HepG2 (cell line): Measurements from ENCODE around the gene PRR22. TPM values are rescaled to one million over a fixed set of nuclear protein-coding genes. Genes with fewer than 3 reads are reported as not detected.

ENCODE experiments used
- ATF6 ChIP-seq: sonication (generic); formaldehyde crosslinking; conservative IDR thresholded peaks from 2 replicates; pipeline ENCODE4 v1.4.0; 2020; ENCODE audit warnings: missing genetic modification reagents
- CAMTA2 ChIP-seq: sonication (generic); formaldehyde crosslinking; IDR thresholded peaks from 2 replicates; pipeline ENCODE4 v1.4.0; 2020; ENCODE audit warnings: mild to moderate bottlenecking, missing genetic modification reagents, borderline replicate concordance
- CBX5 ChIP-seq: sonication (generic); formaldehyde crosslinking; IDR thresholded peaks from 2 replicates; pipeline ENCODE4 v1.4.0; 2020; ENCODE audit warnings: missing genetic modification reagents, borderline replicate concordance
- DR1 ChIP-seq: sonication (generic); formaldehyde crosslinking; IDR thresholded peaks from 2 replicates; pipeline ENCODE4 v1.8.0; 2021; ENCODE audit warnings: mild to moderate bottlenecking, missing genetic modification reagents, inconsistent platforms
- ESRRA ChIP-seq: sonication (generic); formaldehyde crosslinking; IDR thresholded peaks from 2 replicates; pipeline ENCODE4 v1.5.1; 2020; ENCODE audit warnings: mild to moderate bottlenecking, low read depth, missing genetic modification reagents
- FOXA3 ChIP-seq: IDR thresholded peaks from 2 replicates; pipeline ENCODE4 v1.6.1; 2016; ENCODE audit warnings: missing genetic modification reagents, missing compliant biosample characterization
- JDP2 ChIP-seq: sonication (generic); formaldehyde crosslinking; IDR thresholded peaks from 2 replicates; pipeline ENCODE4 v1.8.1; 2022; ENCODE audit warnings: missing genetic modification reagents, borderline replicate concordance
- KDM3A ChIP-seq: IDR thresholded peaks from 2 replicates; pipeline ENCODE4 v1.6.1; 2018; ENCODE audit warnings: low read depth, missing compliant biosample characterization
- NFAT5 ChIP-seq: sonication (generic); formaldehyde crosslinking; IDR thresholded peaks from 2 replicates; pipeline ENCODE4 v1.4.0; 2020; ENCODE audit warnings: missing genetic modification reagents
- NFKB2 ChIP-seq: sonication (generic); formaldehyde crosslinking; IDR thresholded peaks from 2 replicates; pipeline ENCODE4 v1.4.0; 2020; ENCODE audit warnings: missing genetic modification reagents, borderline replicate concordance
- XRCC5 ChIP-seq: fragments of 200-400 bp; formaldehyde crosslinking; optimal IDR thresholded peaks from 2 replicates; pipeline ENCODE3; 2017; ENCODE audit warnings: mild to moderate bottlenecking, low read length
- ZC3H4 ChIP-seq: sonication (generic); formaldehyde crosslinking; IDR thresholded peaks from 2 replicates; pipeline ENCODE4 v1.4.0; 2020; ENCODE audit warnings: missing genetic modification reagents, borderline replicate concordance
- ZFP90 ChIP-seq: sonication (generic); formaldehyde crosslinking; IDR thresholded peaks from 2 replicates; pipeline ENCODE4 v1.8.0; 2022; ENCODE audit warnings: missing genetic modification reagents, mild to moderate bottlenecking, inconsistent platforms, borderline replicate concordance
- ZKSCAN8 ChIP-seq: IDR thresholded peaks from 2 replicates; pipeline ENCODE4 v1.6.1; 2016; ENCODE audit warnings: borderline replicate concordance, missing genetic modification reagents, missing compliant biosample characterization
- ZNF263 ChIP-seq: sonication (generic); formaldehyde crosslinking; IDR thresholded peaks from 2 replicates; pipeline ENCODE4 v1.4.0; 2020; ENCODE audit warnings: missing genetic modification reagents
- ZNF547 ChIP-seq: sonication (generic); formaldehyde crosslinking; IDR thresholded peaks from 2 replicates; pipeline ENCODE4 v1.5.1; 2020; ENCODE audit warnings: mild to moderate bottlenecking, missing genetic modification reagents
- ZNF576 ChIP-seq: sonication (generic); formaldehyde crosslinking; IDR thresholded peaks from 2 replicates; pipeline ENCODE4 v1.4.0; 2020; ENCODE audit warnings: mild to moderate bottlenecking, missing genetic modification reagents
- ZNF670 ChIP-seq: sonication (generic); formaldehyde crosslinking; IDR thresholded peaks from 2 replicates; pipeline ENCODE4 v1.8.0; 2022; ENCODE audit warnings: mild to moderate bottlenecking, missing genetic modification reagents, borderline replicate concordance
- ZNF710 ChIP-seq: sonication (generic); formaldehyde crosslinking; IDR thresholded peaks from 2 replicates; pipeline ENCODE4 v1.5.0; 2020; ENCODE audit warnings: mild to moderate bottlenecking, missing genetic modification reagents, borderline replicate concordance
- polyA plus RNA-seq, 8 experiments: library from polyadenylated mRNA; depleted of rRNA in 3 of 8; stranded (reverse) in 7 of 8; unstranded in 1 of 8; fragments of >200 nt; fragmentation: Illumina TruSeq in 4 of 8; extraction: Trizol in 4 of 8; gene quantifications; 2 replicates each; pipeline versions ENCODE4 v1.2.1 to v1.2.3, GENCODE V29; 2011 to 2016; ENCODE audit warnings: low read depth in 4 of 8, missing spikeins in 1 of 8, mixed read lengths in 1 of 8; ENCODE audit not compliant: insufficient read depth in 1 of 8
- total RNA-seq, 5 experiments: library from RNA; depleted of rRNA; stranded (reverse); fragments of >200 nt; fragmentation: Illumina TruSeq; extraction: Trizol; gene quantifications; 2 replicates each; pipeline ENCODE4 v1.2.3, GENCODE V29; 2016; ENCODE audit warnings: low read depth in 1 of 5

Gene PRR22
- total and polyA plus RNA-seq, 2 of the 13 experiments (the other 11 are each of a cell fraction or from before 2014, with no cell fraction given), result 0.84 to 2.3 TPM

- TF ChIP-seq ZNF710 (CRISPR knock-in tag), result 0 out of 2 replicates have a peak, but pooled peaks have one; percentile 38
- TF ChIP-seq ATF6 (CRISPR knock-in tag), result no peak
- peak; percentile 59; the same call in 1 of the 2 replicates for TF ChIP-seq NFKB2
- no peak for TF ChIP-seq ZC3H4 (CRISPR knock-in tag)
- TF ChIP-seq ZKSCAN8 (CRISPR knock-in tag), result 0 out of 2 replicates have a peak, but pooled peaks have one; percentile 43
- peak; percentile 49; the same call in 1 of the 2 replicates for TF ChIP-seq ESRRA
- TF ChIP-seq FOXA3 (CRISPR knock-in tag), result peak; percentile 48
- peak; percentile 81; the same call in 1 of the 2 replicates for TF ChIP-seq CBX5 (CRISPR knock-in tag)
- peak; percentile 45; the same call in 1 of the 2 replicates for TF ChIP-seq ZNF547 (CRISPR knock-in tag)
- TF ChIP-seq JDP2 (CRISPR knock-in tag), result no peak
- TF ChIP-seq NFAT5 (CRISPR knock-in tag), result 0 out of 2 replicates have a peak, but pooled peaks have one; percentile 25
- TF ChIP-seq ZNF576 (CRISPR knock-in tag), result 0 out of 2 replicates have a peak, but pooled peaks have one; percentile 64
- TF ChIP-seq DR1 (CRISPR knock-in tag), result 0 out of 2 replicates have a peak, but pooled peaks have one; percentile 24
- peak; percentile 64; the same call in 1 of the 2 replicates for TF ChIP-seq ZFP90 (CRISPR knock-in tag)
- 0 out of 2 replicates have a peak, but pooled peaks have one; percentile 42 for TF ChIP-seq KDM3A (CRISPR knock-in tag)
- TF ChIP-seq ZNF670 (CRISPR knock-in tag), result 0 out of 2 replicates have a peak, but pooled peaks have one; percentile 37
- 0 out of 2 replicates have a peak, but pooled peaks have one; percentile 56 for TF ChIP-seq CAMTA2 (CRISPR knock-in tag)
- 0 out of 2 replicates have a peak, but pooled peaks have one; percentile 46 for TF ChIP-seq ZNF263 (CRISPR knock-in tag)
- peak; percentile 77 for TF ChIP-seq XRCC5
Observed at GRCh38 chr19:5805462-5806132, 21.1 kb upstream of the PRR22 start (continued).
